ENCODE results near the gene HDAC4. TPM values are rescaled to one million over a fixed set of nuclear protein-coding genes. Genes with fewer than 3 reads are reported as not detected.

HDAC4 gene
- polyA plus RNA-seq, 1 donor (not counting 4 experiments of a cell fraction or from before 2014, with no cell fraction given), result 2.9 TPM

DNA sequence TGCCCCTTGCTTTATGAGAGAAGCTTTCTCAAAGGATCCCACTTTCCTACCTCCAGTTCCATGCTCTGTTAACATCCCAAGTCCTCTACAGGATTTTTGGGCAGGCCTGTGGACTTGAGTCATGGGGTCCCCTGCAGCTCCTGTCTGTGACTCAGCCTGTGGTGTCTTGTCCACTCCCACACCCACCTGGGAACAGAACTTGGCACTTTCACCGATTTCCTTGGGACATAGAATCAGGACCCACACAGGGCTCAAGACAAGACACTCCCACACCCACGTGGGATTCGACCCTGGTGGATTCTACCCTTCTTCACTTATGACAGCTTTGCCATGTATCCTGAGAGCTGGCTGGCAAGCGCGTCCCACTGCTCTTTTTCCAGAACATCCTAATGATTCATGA lies 30.7 kb upstream of the HDAC4 start:
- H4K20me1 ChIP-seq (ENCODE audit: control insufficient read depth, extremely low read depth, insufficient read depth, low read length), result no peaks in the 10 kb centered on the region
- peaks cover 12% of the 10 kb centered on the region for H3K4me1 ChIP-seq (ENCODE audit: control insufficient read depth, extremely low read depth, insufficient read depth, low read length)
- no peaks in the 10 kb centered on the region for H3K9me1 ChIP-seq (ENCODE audit: control insufficient read depth, extremely low read depth, insufficient read depth, low read length)
- H3K4me2 ChIP-seq (ENCODE audit: control insufficient read depth, extremely low read depth, insufficient read depth, low read depth, low read length), result no peak overlapping the region
- dilution Hi-C loops (cut with MboI; ENCODE audit: extremely low pct_ligation_motif_present, low sequenced_read_pairs), result no loop called here
- H2AFZ ChIP-seq (ENCODE audit: control insufficient read depth, low read length), result no peak overlapping the region
- TF ChIP-seq, protein P1, sequence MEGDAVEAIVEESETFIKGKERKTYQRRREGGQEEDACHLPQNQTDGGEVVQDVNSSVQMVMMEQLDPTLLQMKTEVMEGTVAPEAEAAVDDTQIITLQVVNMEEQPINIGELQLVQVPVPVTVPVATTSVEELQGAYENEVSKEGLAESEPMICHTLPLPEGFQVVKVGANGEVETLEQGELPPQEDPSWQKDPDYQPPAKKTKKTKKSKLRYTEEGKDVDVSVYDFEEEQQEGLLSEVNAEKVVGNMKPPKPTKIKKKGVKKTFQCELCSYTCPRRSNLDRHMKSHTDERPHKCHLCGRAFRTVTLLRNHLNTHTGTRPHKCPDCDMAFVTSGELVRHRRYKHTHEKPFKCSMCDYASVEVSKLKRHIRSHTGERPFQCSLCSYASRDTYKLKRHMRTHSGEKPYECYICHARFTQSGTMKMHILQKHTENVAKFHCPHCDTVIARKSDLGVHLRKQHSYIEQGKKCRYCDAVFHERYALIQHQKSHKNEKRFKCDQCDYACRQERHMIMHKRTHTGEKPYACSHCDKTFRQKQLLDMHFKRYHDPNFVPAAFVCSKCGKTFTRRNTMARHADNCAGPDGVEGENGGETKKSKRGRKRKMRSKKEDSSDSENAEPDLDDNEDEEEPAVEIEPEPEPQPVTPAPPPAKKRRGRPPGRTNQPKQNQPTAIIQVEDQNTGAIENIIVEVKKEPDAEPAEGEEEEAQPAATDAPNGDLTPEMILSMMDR (optimal IDR thresholded peaks at IDR 0.05 in 1 of 3, IDR thresholded peaks at IDR 0.05 in 1 of 3, conservative IDR thresholded peaks at IDR 0.05 in 1 of 3; ENCODE audit: extremely low read depth in 1 of 3, insufficient read depth in 2 of 3, low read length in 3 of 3), result no peak
- H3K27ac ChIP-seq (ENCODE audit: control insufficient read depth, insufficient read depth, low read length), result no peak overlapping the region
- DNase-seq (ENCODE audit: low read depth, low spot score) (no peak), FAIRE-seq (no peak)
- H3K36me3 ChIP-seq (ENCODE audit: control insufficient read depth in 2 of 2, extremely low read depth in 1 of 2, insufficient read depth in 2 of 2, low read length in 2 of 2), result no peaks in the 10 kb centered on the region
- no peaks in the 10 kb centered on the region for H3K79me2 ChIP-seq (ENCODE audit: control insufficient read depth, insufficient read depth, low read length)
- no peaks in the 10 kb centered on the region for H3K27me3 ChIP-seq (ENCODE audit: control insufficient read depth, extremely low read depth, insufficient read depth, low read length)
- no peaks in the 10 kb centered on the region for H3K9me3 ChIP-seq (ENCODE audit: control insufficient read depth, low read depth, low read length)
- H3K9ac ChIP-seq (ENCODE audit: control insufficient read depth, extremely low read depth, insufficient read depth, low read length), result no peak overlapping the region
- no peak overlapping the region for H3K4me3 ChIP-seq (ENCODE audit: control insufficient read depth in 2 of 3, extremely low read depth in 1 of 3, insufficient read depth in 2 of 3, low read depth in 1 of 3, low read length in 3 of 3)

DNA sequence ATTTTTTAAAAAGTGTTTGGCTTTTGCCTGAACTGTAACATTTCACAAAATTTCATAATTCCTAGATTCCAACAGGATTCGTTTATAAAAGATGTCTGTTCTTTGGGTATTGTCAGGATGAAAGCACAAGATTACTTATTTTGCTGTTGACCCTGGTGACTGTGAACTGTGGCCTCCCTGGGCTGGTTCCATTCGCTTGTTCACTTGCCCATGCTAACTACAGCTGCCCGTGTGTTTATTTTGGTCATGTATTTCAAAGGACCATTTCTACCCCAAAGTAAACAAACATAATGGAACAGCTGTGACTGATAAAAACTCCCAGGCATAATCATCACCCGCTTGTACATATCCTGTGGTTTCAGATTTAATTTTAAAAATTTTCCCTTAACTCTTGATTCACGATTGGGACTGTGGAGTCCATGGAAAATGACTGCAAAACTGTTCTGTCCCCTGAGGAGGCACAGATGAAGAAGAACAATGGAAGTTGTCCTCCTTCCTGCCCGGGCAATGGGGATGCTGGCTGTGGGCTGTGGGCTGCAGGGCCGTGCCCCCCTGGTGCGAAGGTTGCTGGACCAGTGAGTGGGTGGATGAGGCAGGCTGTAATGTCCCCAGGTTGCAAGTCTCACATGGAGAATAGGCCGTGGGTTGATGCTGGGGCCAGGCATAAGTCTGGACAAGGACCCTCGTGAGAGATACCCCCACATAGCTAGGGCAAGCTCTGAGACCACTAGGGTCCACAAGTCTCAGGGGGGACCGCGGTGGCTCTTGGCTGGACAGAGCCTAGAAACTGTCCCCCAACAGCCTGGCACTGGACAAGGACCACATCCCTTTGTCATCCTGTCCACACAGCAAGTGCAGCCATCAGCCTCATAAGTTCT lies 28.9 kb upstream of the HDAC4 start:
- H3K4me1 ChIP-seq (ENCODE audit: control insufficient read depth, extremely low read depth, insufficient read depth, low read length), result peaks cover 12% of the 10 kb centered on the region
- H3K4me2 ChIP-seq (ENCODE audit: control insufficient read depth, extremely low read depth, insufficient read depth, low read depth, low read length), result no peak overlapping the region
- no peaks in the 10 kb centered on the region for H4K20me1 ChIP-seq (ENCODE audit: control insufficient read depth, extremely low read depth, insufficient read depth, low read length)
- no peak for DNase-seq (ENCODE audit: low read depth, low spot score)
- no peaks in the 10 kb centered on the region for H3K79me2 ChIP-seq (ENCODE audit: control insufficient read depth, insufficient read depth, low read length)
- no peaks in the 10 kb centered on the region for H3K27me3 ChIP-seq (ENCODE audit: control insufficient read depth, extremely low read depth, insufficient read depth, low read length)
- H2AFZ ChIP-seq (ENCODE audit: control insufficient read depth, low read length), result no peak overlapping the region
- H3K27ac ChIP-seq (ENCODE audit: control insufficient read depth, insufficient read depth, low read length), result no peak overlapping the region
- H3K4me3 ChIP-seq (ENCODE audit: control insufficient read depth in 2 of 3, extremely low read depth in 1 of 3, insufficient read depth in 2 of 3, low read depth in 1 of 3, low read length in 3 of 3), result no peak overlapping the region
- H3K36me3 ChIP-seq (ENCODE audit: control insufficient read depth in 2 of 2, extremely low read depth in 1 of 2, insufficient read depth in 2 of 2, low read length in 2 of 2), result no peaks in the 10 kb centered on the region
- no peaks in the 10 kb centered on the region for H3K9me3 ChIP-seq (ENCODE audit: control insufficient read depth, low read depth, low read length)
- no peak for TF ChIP-seq EZH2 (IDR thresholded peaks at IDR 0.05; ENCODE audit: low read length)
- TF ChIP-seq, protein P1 (optimal IDR thresholded peaks at IDR 0.05 in 1 of 3, IDR thresholded peaks at IDR 0.05 in 1 of 3, conservative IDR thresholded peaks at IDR 0.05 in 1 of 3; ENCODE audit: extremely low read depth in 1 of 3, insufficient read depth in 2 of 3, low read length in 3 of 3), result no peak
- no peaks in the 10 kb centered on the region for H3K9me1 ChIP-seq (ENCODE audit: control insufficient read depth, extremely low read depth, insufficient read depth, low read length)
- no peak overlapping the region for H3K9ac ChIP-seq (ENCODE audit: control insufficient read depth, extremely low read depth, insufficient read depth, low read length)
- dilution Hi-C loops (cut with MboI; ENCODE audit: extremely low pct_ligation_motif_present, low sequenced_read_pairs), result no loop called here
- no peak for FAIRE-seq
